ENCODE measurements around the gene VWF. TPM values are rescaled to one million over a fixed set of nuclear protein-coding genes. Genes with fewer than 3 reads are reported as not detected.

VWF gene
- not detected in 2 replicates for total RNA-seq

GRCh38 chr12:6124411-6125309 lies at the start of gene VWF:
Gene VWF, minus strand, starts transcription at chr12:6124670. Its CDS starts 1,474 bp downstream, at chr12:6123196.
- Mint-ChIP-seq H3K4me3 (no peak within 1 kb of the TSS), H3K9me3 (no peaks in the 10 kb centered on the region), H3K36me3 (ENCODE audit: low read depth) (no peaks in the 10 kb centered on the region), H3K27me3 (peaks cover 23% of the 10 kb centered on the region), H3K4me1 (no peaks in the 10 kb centered on the region), H3K27ac (no peak within 1 kb of the TSS)
- CTCF ChIA-PET = no interaction called here
- ATAC-seq (ENCODE audit: low read depth) = no peak
- DNase-seq = no peak
- TF ChIP-seq, protein P1, sequence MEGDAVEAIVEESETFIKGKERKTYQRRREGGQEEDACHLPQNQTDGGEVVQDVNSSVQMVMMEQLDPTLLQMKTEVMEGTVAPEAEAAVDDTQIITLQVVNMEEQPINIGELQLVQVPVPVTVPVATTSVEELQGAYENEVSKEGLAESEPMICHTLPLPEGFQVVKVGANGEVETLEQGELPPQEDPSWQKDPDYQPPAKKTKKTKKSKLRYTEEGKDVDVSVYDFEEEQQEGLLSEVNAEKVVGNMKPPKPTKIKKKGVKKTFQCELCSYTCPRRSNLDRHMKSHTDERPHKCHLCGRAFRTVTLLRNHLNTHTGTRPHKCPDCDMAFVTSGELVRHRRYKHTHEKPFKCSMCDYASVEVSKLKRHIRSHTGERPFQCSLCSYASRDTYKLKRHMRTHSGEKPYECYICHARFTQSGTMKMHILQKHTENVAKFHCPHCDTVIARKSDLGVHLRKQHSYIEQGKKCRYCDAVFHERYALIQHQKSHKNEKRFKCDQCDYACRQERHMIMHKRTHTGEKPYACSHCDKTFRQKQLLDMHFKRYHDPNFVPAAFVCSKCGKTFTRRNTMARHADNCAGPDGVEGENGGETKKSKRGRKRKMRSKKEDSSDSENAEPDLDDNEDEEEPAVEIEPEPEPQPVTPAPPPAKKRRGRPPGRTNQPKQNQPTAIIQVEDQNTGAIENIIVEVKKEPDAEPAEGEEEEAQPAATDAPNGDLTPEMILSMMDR (IDR thresholded peaks at IDR 0.05) = no peak
- POLR2A ChIA-PET = no interaction called here
- intact Hi-C loops (cut with micrococcal nuclease) = no loop called here

GRCh38 chr12:6172862-6173261 lies 48.4 kb upstream of the VWF start:
- no peak overlapping the region for H3K4me3 Mint-ChIP-seq
- no peaks in the 10 kb centered on the region for H3K36me3 Mint-ChIP-seq (ENCODE audit: low read depth)
- no peak for ATAC-seq (ENCODE audit: low read depth)
- TF ChIP-seq, protein P1 (IDR thresholded peaks at IDR 0.05) = no peak
- CTCF ChIA-PET = no interaction called here
- intact Hi-C loops (cut with micrococcal nuclease) = no loop called here
- peaks cover 2% of the 10 kb centered on the region for H3K4me1 Mint-ChIP-seq
- peaks cover 9% of the 10 kb centered on the region for H3K27me3 Mint-ChIP-seq
- DNase-seq = no peak
- no peak overlapping the region for H3K27ac Mint-ChIP-seq
- H3K9me3 Mint-ChIP-seq = no peaks in the 10 kb centered on the region
- POLR2A ChIA-PET = no interaction called here

DNA sequence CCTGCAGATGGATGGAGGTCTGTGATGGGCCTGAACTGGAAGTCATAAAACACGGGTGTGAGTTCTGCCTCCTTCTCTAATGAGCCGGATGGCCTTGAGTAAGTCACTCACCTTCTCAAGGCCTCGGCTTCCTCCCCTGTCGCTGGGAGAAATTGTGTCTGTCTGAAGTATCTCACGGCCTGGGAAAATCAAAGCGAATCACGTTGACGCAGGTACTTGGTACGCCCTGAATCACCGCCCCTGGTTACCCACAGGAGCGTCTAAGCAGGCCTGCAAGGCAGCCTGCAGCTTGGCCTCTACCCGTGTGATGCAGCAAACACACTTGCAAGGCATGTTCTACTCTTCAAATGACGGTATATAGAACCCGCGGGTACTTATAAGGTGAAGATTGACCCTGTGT lies 47.6 kb upstream of the VWF start:
- Mint-ChIP-seq H3K27me3 (peaks cover 9% of the 10 kb centered on the region), H3K9me3 (no peaks in the 10 kb centered on the region), H3K4me3 (no peak overlapping the region), H3K4me1 (peaks cover 10% of the 10 kb centered on the region), H3K27ac (no peak overlapping the region), H3K36me3 (ENCODE audit: low read depth) (no peaks in the 10 kb centered on the region)
- intact Hi-C loops (cut with micrococcal nuclease) = no loop called here
- TF ChIP-seq, protein P1 (IDR thresholded peaks at IDR 0.05) = no peak
- CTCF ChIA-PET = no interaction called here
- no peak for DNase-seq
- POLR2A ChIA-PET = no interaction called here
- ATAC-seq (ENCODE audit: low read depth) = no peak

DNA sequence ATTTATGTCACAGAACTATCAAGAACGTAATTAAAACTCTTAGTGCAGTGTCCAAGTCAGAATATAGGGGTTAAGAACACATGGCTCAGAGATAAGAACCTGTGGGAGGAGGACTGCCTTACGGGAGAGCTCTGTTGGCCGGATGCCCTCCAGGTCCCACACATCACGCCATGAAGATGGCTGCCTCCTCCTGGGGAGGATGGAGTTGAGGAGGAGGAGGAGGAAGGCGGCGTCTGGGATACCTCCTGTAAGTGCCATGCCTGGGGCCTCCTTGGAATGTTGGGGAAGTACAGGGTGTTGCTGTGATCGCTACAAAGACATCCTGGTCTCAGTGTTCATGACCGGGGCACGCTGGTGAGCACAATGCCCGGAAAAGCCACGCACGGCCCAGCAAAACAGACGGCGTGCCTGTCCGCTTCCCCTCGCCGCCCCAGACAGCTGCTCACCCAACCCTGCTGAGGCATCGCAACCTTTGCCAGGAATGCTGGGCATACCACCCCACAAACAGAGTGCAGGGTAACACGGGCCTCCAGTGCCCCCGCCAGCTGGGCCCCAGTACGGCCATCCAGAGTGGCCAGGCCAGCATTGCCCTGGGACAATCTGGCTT lies 47.0 kb upstream of the VWF start:
- DNase-seq = no peak
- TF ChIP-seq, protein P1 (IDR thresholded peaks at IDR 0.05) = no peak
- H3K4me1 Mint-ChIP-seq = peaks cover 13% of the 10 kb centered on the region
- ChIA-PET CTCF (no interaction called here), POLR2A (no interaction called here)
- peaks cover 9% of the 10 kb centered on the region for H3K27me3 Mint-ChIP-seq
- no peaks in the 10 kb centered on the region for H3K36me3 Mint-ChIP-seq (ENCODE audit: low read depth)
- no peaks in the 10 kb centered on the region for H3K9me3 Mint-ChIP-seq
- no peak overlapping the region for H3K4me3 Mint-ChIP-seq
- no peak for ATAC-seq (ENCODE audit: low read depth)
- no peak overlapping the region for H3K27ac Mint-ChIP-seq
- intact Hi-C loops (cut with micrococcal nuclease) = no loop called here

Measured in activated B cell treated with CpG ODN at 0.5 μM for 24 hours (primary cell).